ENCODE data around the gene BYSL. TPM values are rescaled to one million over a fixed set of nuclear protein-coding genes. Genes with fewer than 3 reads are reported as not detected.

Gene BYSL
- polyA plus RNA-seq, 1 of the 3 experiments (the other 2 are of a cell fraction): 56.0 TPM

- peaks cover 30% of the 10 kb centered on the region for H3K79me2 ChIP-seq (ENCODE audit: insufficient read depth)
- no peak overlapping the region for H3K4me3 ChIP-seq (ENCODE audit: low read depth in 2 of 2, low read length in 1 of 2)
- no peak overlapping the region for H2AFZ ChIP-seq (ENCODE audit: low read depth)
- ChIA-PET CTCF (interaction anchor here (1.1 to 10.3 kb wide), 4 partner anchors 22 to 156 kb away, joined by 3 to 96 read pairs (median 6); partner anchors contain the start of genes BYSL, MED20 and TOMM6), POLR2A (no interaction called here)
- H3K9ac ChIP-seq: no peak overlapping the region
- H3K4me2 ChIP-seq: no peak overlapping the region
- TF ChIP-seq RAD21 (IDR thresholded peaks at IDR 0.05; ENCODE audit: low read length) (no peak), ELF1 (IDR thresholded peaks at IDR 0.05) (no peak), YY1 (IDR thresholded peaks at IDR 0.05; ENCODE audit: low read depth) (no peak), JUND (IDR thresholded peaks at IDR 0.05) (no peak)
- peaks cover 19% of the 10 kb centered on the region for H3F3A ChIP-seq (replicated peaks; ENCODE audit: insufficient read depth)
- no peaks in the 10 kb centered on the region for H3K27me3 ChIP-seq (ENCODE audit: insufficient read depth)
- H4K20me1 ChIP-seq (ENCODE audit: insufficient read depth): no peaks in the 10 kb centered on the region
- peaks cover 15 to 23% of the 10 kb centered on the region in 2 experiments; a peak in 3 of 4 replicates for H3K4me1 ChIP-seq (ENCODE audit: control insufficient read depth in 1 of 2, insufficient read depth in 2 of 2, low read depth in 1 of 2, low read length in 1 of 2)
- DNase-seq: no peak
- H3K9me2 ChIP-seq: no peaks in the 10 kb centered on the region
- no peaks in the 10 kb centered on the region for H3K36me3 ChIP-seq (replicated peaks in 1 of 2; ENCODE audit: control insufficient read depth in 1 of 2, insufficient read depth in 2 of 2, low read length in 1 of 2)
- H3K27ac ChIP-seq (ENCODE audit: low read depth in 2 of 2, low read length in 1 of 2): no peak overlapping the region
- H3K9me3 ChIP-seq: no peaks in the 10 kb centered on the region
Measured at GRCh38 chr6:41943456-41943855, 22.2 kb downstream of the BYSL start.

GRCh38 chr6:41947581-41948220 is 26.4 kb downstream of the BYSL start:
- Histone ChIP-seq H3K4me3 (ENCODE audit: low read depth in 2 of 2, low read length in 1 of 2) (no peak overlapping the region), H3F3A (replicated peaks; ENCODE audit: insufficient read depth) (peaks cover 11% of the 10 kb centered on the region), H3K4me1 (ENCODE audit: control insufficient read depth in 1 of 2, insufficient read depth in 2 of 2, low read depth in 1 of 2, low read length in 1 of 2) (no peaks in the 10 kb centered on the region), H3K9me3 (no peaks in the 10 kb centered on the region), H3K9me2 (no peaks in the 10 kb centered on the region), H3K4me2 (no peak overlapping the region), H3K27ac (ENCODE audit: low read depth in 2 of 2, low read length in 1 of 2) (no peak overlapping the region), H3K79me2 (ENCODE audit: insufficient read depth) (no peaks in the 10 kb centered on the region), H3K9ac (no peak overlapping the region), H4K20me1 (ENCODE audit: insufficient read depth) (no peaks in the 10 kb centered on the region), H3K36me3 (replicated peaks in 1 of 2; ENCODE audit: control insufficient read depth in 1 of 2, insufficient read depth in 2 of 2, low read length in 1 of 2) (no peaks in the 10 kb centered on the region), H2AFZ (ENCODE audit: low read depth) (no peak overlapping the region), H3K27me3 (ENCODE audit: insufficient read depth) (no peaks in the 10 kb centered on the region)
- POLR2A ChIA-PET: no interaction called here
- CTCF ChIA-PET: interaction anchor here (0.7 to 1.7 kb wide), 2 partner anchors 160 to 849 kb away, joined by 3 to 4 read pairs; partner anchors contain the start of gene TOMM6
- TF ChIP-seq TCF12 (IDR thresholded peaks at IDR 0.05) (no peak), POLR2AphosphoS5 (IDR thresholded peaks at IDR 0.05; ENCODE audit: low read depth, low read length) (no peak), RFX5 (IDR thresholded peaks at IDR 0.05; ENCODE audit: low read length) (no peak), FOXJ3 (CRISPR knock-in tag; IDR thresholded peaks at IDR 0.05) (no peak), YY1 (IDR thresholded peaks at IDR 0.05; ENCODE audit: low read depth) (no peak), SMC3 (IDR thresholded peaks at IDR 0.05; ENCODE audit: low read depth, low read length) (no peak), USF1 (IDR thresholded peaks at IDR 0.05; ENCODE audit: borderline replicate concordance, low read depth) (no peak), ELF1 (IDR thresholded peaks at IDR 0.05) (no peak), JUND (IDR thresholded peaks at IDR 0.05) (no peak)
- no peak for DNase-seq
- WGBS (ENCODE audit: low lambda C conversion rate): 84% methylated on average over 10 of the region's 10 CpGs

GRCh38 chr6:41954668-41955067 is 33.4 kb downstream of the BYSL start:
- Histone ChIP-seq H2AFZ (ENCODE audit: low read depth) (no peak overlapping the region), H3K4me3 (ENCODE audit: low read depth in 2 of 2, low read length in 1 of 2) (no peak overlapping the region), H4K20me1 (ENCODE audit: insufficient read depth) (no peaks in the 10 kb centered on the region), H3K36me3 (replicated peaks in 1 of 2; ENCODE audit: control insufficient read depth in 1 of 2, insufficient read depth in 2 of 2, low read length in 1 of 2) (no peaks in the 10 kb centered on the region), H3K9ac (no peak overlapping the region), H3K27ac (ENCODE audit: low read depth in 2 of 2, low read length in 1 of 2) (no peak overlapping the region), H3K79me2 (ENCODE audit: insufficient read depth) (no peaks in the 10 kb centered on the region), H3K4me1 (ENCODE audit: control insufficient read depth in 1 of 2, insufficient read depth in 2 of 2, low read depth in 1 of 2, low read length in 1 of 2) (peaks cover 0 to 2% of the 10 kb centered on the region in 2 experiments; a peak in 1 of 4 replicates), H3K27me3 (ENCODE audit: insufficient read depth) (no peaks in the 10 kb centered on the region), H3K9me2 (no peaks in the 10 kb centered on the region), H3K9me3 (no peaks in the 10 kb centered on the region), H3F3A (replicated peaks; ENCODE audit: insufficient read depth) (peaks cover 4% of the 10 kb centered on the region), H3K4me2 (no peak overlapping the region)
- ChIA-PET POLR2A (no interaction called here), CTCF (interaction anchor here (1.0 kb wide), 1 partner anchor 18 kb away, joined by 3 read pairs; no protein-coding TSS in a partner anchor)
- no peak for DNase-seq
- WGBS (ENCODE audit: low lambda C conversion rate): 86% methylated on average over 2 of the region's 2 CpGs
- TF ChIP-seq SIN3A (IDR thresholded peaks at IDR 0.05; ENCODE audit: borderline replicate concordance, low read depth, low read length) (no peak), MEF2A (IDR thresholded peaks at IDR 0.05; ENCODE audit: borderline replicate concordance, low read depth) (no peak), REST (IDR thresholded peaks at IDR 0.05; ENCODE audit: low read depth, low read length) (no peak), IRF3 (IDR thresholded peaks at IDR 0.05; ENCODE audit: low read depth, low read length) (no peak), RCOR1 (IDR thresholded peaks at IDR 0.05; ENCODE audit: low read length) (no peak), RXRA (IDR thresholded peaks at IDR 0.05; ENCODE audit: borderline replicate concordance, low read depth) (no peak), FOSL2 (IDR thresholded peaks at IDR 0.05; ENCODE audit: borderline replicate concordance, low read depth) (no peak)

Measured in SK-N-SH (cell line).